Measurements from ENCODE around the gene FAM107B.

- TF ChIP-seq CTCF (tag by site-specific recombination; IDR thresholded peaks at IDR 0.05) (no peak), ZNF837 (tag by site-specific recombination; IDR thresholded peaks at IDR 0.05) (no peak), ZSCAN23 (tag by site-specific recombination; IDR thresholded peaks at IDR 0.05) (no peak), ZBTB1 (tag by site-specific recombination; IDR thresholded peaks at IDR 0.05) (no peak), ZNF23 (tag by site-specific recombination; IDR thresholded peaks at IDR 0.05; ENCODE audit: borderline replicate concordance) (no peak), REST (tag by site-specific recombination; IDR thresholded peaks at IDR 0.05) (no peak), ZNF561 (tag by site-specific recombination; IDR thresholded peaks at IDR 0.05; ENCODE audit: borderline replicate concordance) (no peak), MEIS1 (CRISPR knock-in tag; IDR thresholded peaks at IDR 0.05; ENCODE audit: borderline replicate concordance) (no peak), BCL6B (tag by site-specific recombination; IDR thresholded peaks at IDR 0.05) (no peak), ZNF175 (tag by site-specific recombination; IDR thresholded peaks at IDR 0.05) (no peak), ZNF24 (tag by site-specific recombination; IDR thresholded peaks at IDR 0.05) (no peak), TSHZ1 (tag by site-specific recombination; IDR thresholded peaks at IDR 0.05; ENCODE audit: borderline replicate concordance) (no peak)
Observed at GRCh38 chr10:14740684-14741247, 33.9 kb downstream of the FAM107B start.

Data from HEK293 (cell line).